Measurements from ENCODE around the gene COL6A1.

The COL6A1 gene

GRCh38 chr21:45965084-45965809, 16.3 kb upstream of the COL6A1 start:
- Histone ChIP-seq H3K4me2 (ENCODE audit: insufficient read depth, low read length) (no peak overlapping the region), H3K27me3 (ENCODE audit: insufficient read depth, low read length, poor library complexity) (no peaks in the 10 kb centered on the region), H2AFZ (ENCODE audit: low read depth, low read length) (no peak overlapping the region), H4K20me1 (ENCODE audit: insufficient read depth, low read length) (no peaks in the 10 kb centered on the region), H3K36me3 (ENCODE audit: insufficient read depth, low read length) (no peaks in the 10 kb centered on the region), H3K4me3 (ENCODE audit: low read depth in 1 of 2, low read length in 2 of 2) (no peak overlapping the region), H3K27ac (ENCODE audit: low read length) (no peak overlapping the region), H3K4me1 (ENCODE audit: insufficient read depth, low read length) (no peaks in the 10 kb centered on the region), H3K9ac (ENCODE audit: low read depth, low read length) (no peak overlapping the region), H3K9me3 (ENCODE audit: insufficient read depth, low read length, severe bottlenecking) (peaks cover 2% of the 10 kb centered on the region), H3K79me2 (ENCODE audit: insufficient read depth, low read length) (no peaks in the 10 kb centered on the region)
- no peak for DNase-seq
- TF ChIP-seq EZH2 (IDR thresholded peaks at IDR 0.05; ENCODE audit: borderline replicate concordance, low read depth, low read length, severe bottlenecking) (no peak), CTCF (IDR thresholded peaks at IDR 0.05; ENCODE audit: borderline replicate concordance, extremely low read depth, low read length, poor library complexity, severe bottlenecking) (no peak)
- ATAC-seq (ENCODE audit: insufficient read depth, low read depth), result no peak

DNA sequence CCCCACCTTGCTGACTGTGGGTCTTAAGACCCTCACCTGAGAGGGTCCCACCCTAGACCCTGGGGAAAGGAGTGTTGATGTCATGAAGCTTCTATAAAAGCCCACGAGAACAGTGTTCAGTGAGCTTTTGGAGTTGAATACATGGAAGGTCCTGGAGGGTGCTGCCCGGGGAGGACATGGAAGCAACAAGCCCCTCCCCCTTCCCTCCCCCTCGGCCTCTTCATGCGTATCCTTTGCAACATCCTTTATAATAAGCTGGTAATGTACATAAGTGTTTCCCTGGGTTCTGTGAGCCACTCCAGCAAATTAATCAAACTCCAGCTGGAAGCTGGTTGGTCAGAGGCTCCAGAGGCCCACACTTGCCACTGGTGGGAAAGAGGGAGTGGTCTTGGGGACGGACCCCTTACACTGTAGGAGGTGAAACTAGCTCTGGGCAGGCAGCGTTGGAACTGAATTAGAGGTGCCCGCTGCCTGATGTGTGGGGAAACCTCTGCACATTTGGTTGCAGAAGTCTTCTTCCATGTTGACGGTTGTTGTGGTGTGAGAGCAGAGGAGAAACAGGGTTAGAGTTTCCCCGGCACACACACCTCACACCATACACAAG, 14.7 kb upstream of the COL6A1 start:
- DNase-seq (no peak), ATAC-seq (ENCODE audit: insufficient read depth, low read depth) (no peak)
- TF ChIP-seq CTCF (IDR thresholded peaks at IDR 0.05; ENCODE audit: borderline replicate concordance, extremely low read depth, low read length, poor library complexity, severe bottlenecking) (no peak), EZH2 (IDR thresholded peaks at IDR 0.05; ENCODE audit: borderline replicate concordance, low read depth, low read length, severe bottlenecking) (no peak)
- no peak overlapping the region for H3K4me2 ChIP-seq (ENCODE audit: insufficient read depth, low read length)
- no peak overlapping the region for H2AFZ ChIP-seq (ENCODE audit: low read depth, low read length)
- no peaks in the 10 kb centered on the region for H3K36me3 ChIP-seq (ENCODE audit: insufficient read depth, low read length)
- H3K79me2 ChIP-seq (ENCODE audit: insufficient read depth, low read length), result no peaks in the 10 kb centered on the region
- H4K20me1 ChIP-seq (ENCODE audit: insufficient read depth, low read length), result no peaks in the 10 kb centered on the region
- no peak overlapping the region for H3K9ac ChIP-seq (ENCODE audit: low read depth, low read length)
- no peak overlapping the region for H3K27ac ChIP-seq (ENCODE audit: low read length)
- H3K9me3 ChIP-seq (ENCODE audit: insufficient read depth, low read length, severe bottlenecking), result no peaks in the 10 kb centered on the region
- no peaks in the 10 kb centered on the region for H3K27me3 ChIP-seq (ENCODE audit: insufficient read depth, low read length, poor library complexity)
- no peaks in the 10 kb centered on the region for H3K4me1 ChIP-seq (ENCODE audit: insufficient read depth, low read length)
- H3K4me3 ChIP-seq (ENCODE audit: low read depth in 1 of 2, low read length in 2 of 2), result no peak overlapping the region

- H3K9me3 ChIP-seq (ENCODE audit: insufficient read depth, low read length, severe bottlenecking), result no peaks in the 10 kb centered on the region
- no peaks in the 10 kb centered on the region for H4K20me1 ChIP-seq (ENCODE audit: insufficient read depth, low read length)
- H3K27me3 ChIP-seq (ENCODE audit: insufficient read depth, low read length, poor library complexity), result no peaks in the 10 kb centered on the region
- no peak overlapping the region for H3K4me2 ChIP-seq (ENCODE audit: insufficient read depth, low read length)
- no peak for DNase-seq
- H3K27ac ChIP-seq (ENCODE audit: low read length), result no peak overlapping the region
- no peak overlapping the region for H3K4me3 ChIP-seq (ENCODE audit: low read depth in 1 of 2, low read length in 2 of 2)
- H3K36me3 ChIP-seq (ENCODE audit: insufficient read depth, low read length), result no peaks in the 10 kb centered on the region
- H3K4me1 ChIP-seq (ENCODE audit: insufficient read depth, low read length), result peaks cover 22% of the 10 kb centered on the region
- H2AFZ ChIP-seq (ENCODE audit: low read depth, low read length), result 0 out of 2 replicates have a peak overlapping the region, but pooled peaks have one; percentile 42
- H3K9ac ChIP-seq (ENCODE audit: low read depth, low read length), result no peak overlapping the region
- no peak for TF ChIP-seq CTCF (IDR thresholded peaks at IDR 0.05; ENCODE audit: borderline replicate concordance, extremely low read depth, low read length, poor library complexity, severe bottlenecking)
- no peak for TF ChIP-seq EZH2 (IDR thresholded peaks at IDR 0.05; ENCODE audit: borderline replicate concordance, low read depth, low read length, severe bottlenecking)
- no peak for ATAC-seq (ENCODE audit: insufficient read depth, low read depth)
- H3K79me2 ChIP-seq (ENCODE audit: insufficient read depth, low read length), result no peaks in the 10 kb centered on the region
Observed at GRCh38 chr21:45969921-45970673, 11.5 kb upstream of the COL6A1 start.
